ENCODE data around the gene MPP7.
"Not testable (repeated sequence)": the region's sequence is repeated elsewhere in the genome, so short reads cannot be mapped to it uniquely, and the experiment has no call there.

The MPP7 gene

GRCh38 chr10:28302638-28303488, at the start of gene MPP7:
Gene MPP7, minus strand, starts transcription at chr10:28303064. Its CDS starts 64,460 bp downstream, at chr10:28238604.
- peak within 1 kb of the TSS; percentile 46 to 67 for H3K4me3 ChIP-seq (replicated peaks in 1 of 2; ENCODE audit: low read depth in 2 of 2, low read length in 2 of 2)
- TF ChIP-seq CTCF (IDR thresholded peaks at IDR 0.05; ENCODE audit: low read depth, low read length): peak; percentile 4
- peak; percentile 98 for DNase-seq (ENCODE audit: low read depth in 2 of 2)

GRCh38 chr10:28349892-28350291, 47.0 kb upstream of the MPP7 start:
- DNase-seq (ENCODE audit: low read depth in 2 of 2): no peak
- no peak for TF ChIP-seq CTCF (IDR thresholded peaks at IDR 0.05; ENCODE audit: low read depth, low read length)
- H3K4me3 ChIP-seq (replicated peaks in 1 of 2; ENCODE audit: low read depth in 2 of 2, low read length in 2 of 2): no peak overlapping the region

- no peak overlapping the region for H3K4me3 ChIP-seq (replicated peaks in 1 of 2; ENCODE audit: low read depth in 2 of 2, low read length in 2 of 2)
- DNase-seq (ENCODE audit: low read depth in 2 of 2): no peak
- no peak for TF ChIP-seq CTCF (IDR thresholded peaks at IDR 0.05; ENCODE audit: low read depth, low read length)
Measured at GRCh38 chr10:28343987-28344895, 41.4 kb upstream of the MPP7 start.

GRCh38 chr10:28343252-28343651, 40.4 kb upstream of the MPP7 start:
- DNase-seq (ENCODE audit: low read depth in 2 of 2): no peak
- TF ChIP-seq CTCF (IDR thresholded peaks at IDR 0.05; ENCODE audit: low read depth, low read length): no peak
- no peak overlapping the region for H3K4me3 ChIP-seq (replicated peaks in 1 of 2; ENCODE audit: low read depth in 2 of 2, low read length in 2 of 2)

- not testable (repeated sequence) for H3K4me3 ChIP-seq (replicated peaks in 1 of 2; ENCODE audit: low read depth in 2 of 2, low read length in 2 of 2); DNase-seq (ENCODE audit: low read depth in 2 of 2)
Measured at GRCh38 chr10:28341679-28342078, 38.8 kb upstream of the MPP7 start.

- no peak for DNase-seq (ENCODE audit: low read depth in 2 of 2)
- no peak for TF ChIP-seq CTCF (IDR thresholded peaks at IDR 0.05; ENCODE audit: low read depth, low read length)
- no peak overlapping the region for H3K4me3 ChIP-seq (replicated peaks in 1 of 2; ENCODE audit: low read depth in 2 of 2, low read length in 2 of 2)
Measured at GRCh38 chr10:28332726-28333125, 29.9 kb upstream of the MPP7 start.

GRCh38 chr10:28331841-28332240, 29.0 kb upstream of the MPP7 start:
- peak; percentile 2 to 90 for DNase-seq (ENCODE audit: low read depth in 2 of 2)
- TF ChIP-seq CTCF (IDR thresholded peaks at IDR 0.05; ENCODE audit: low read depth, low read length): no peak
- H3K4me3 ChIP-seq (replicated peaks in 1 of 2; ENCODE audit: low read depth in 2 of 2, low read length in 2 of 2): no peak overlapping the region

All from cardiac fibroblast (primary cell).